Measurements from ENCODE around the gene KCTD10. TPM values are rescaled to one million over a fixed set of nuclear protein-coding genes. Genes with fewer than 3 reads are reported as not detected.

The KCTD10 gene
- total and polyA plus RNA-seq, 10 of the 15 experiments (the other 5 are each of a cell fraction or from before 2014, with no cell fraction given), result 5.6 to 52.0 (median 34.2) TPM

GRCh38 chr12:109523504-109523903, 46.4 kb upstream of the KCTD10 start (continued):
- TF ChIP-seq ZBTB40 (IDR thresholded peaks at IDR 0.05; ENCODE audit: borderline replicate concordance) (no peak), RBBP5 (conservative IDR thresholded peaks at IDR 0.05) (no peak), CHD2 (IDR thresholded peaks at IDR 0.05; ENCODE audit: borderline replicate concordance, low read depth, low read length) (no peak), NFYB (IDR thresholded peaks at IDR 0.05; ENCODE audit: insufficient read depth, low read depth, low read length) (no peak)
- TF ChIP-seq, protein P1, sequence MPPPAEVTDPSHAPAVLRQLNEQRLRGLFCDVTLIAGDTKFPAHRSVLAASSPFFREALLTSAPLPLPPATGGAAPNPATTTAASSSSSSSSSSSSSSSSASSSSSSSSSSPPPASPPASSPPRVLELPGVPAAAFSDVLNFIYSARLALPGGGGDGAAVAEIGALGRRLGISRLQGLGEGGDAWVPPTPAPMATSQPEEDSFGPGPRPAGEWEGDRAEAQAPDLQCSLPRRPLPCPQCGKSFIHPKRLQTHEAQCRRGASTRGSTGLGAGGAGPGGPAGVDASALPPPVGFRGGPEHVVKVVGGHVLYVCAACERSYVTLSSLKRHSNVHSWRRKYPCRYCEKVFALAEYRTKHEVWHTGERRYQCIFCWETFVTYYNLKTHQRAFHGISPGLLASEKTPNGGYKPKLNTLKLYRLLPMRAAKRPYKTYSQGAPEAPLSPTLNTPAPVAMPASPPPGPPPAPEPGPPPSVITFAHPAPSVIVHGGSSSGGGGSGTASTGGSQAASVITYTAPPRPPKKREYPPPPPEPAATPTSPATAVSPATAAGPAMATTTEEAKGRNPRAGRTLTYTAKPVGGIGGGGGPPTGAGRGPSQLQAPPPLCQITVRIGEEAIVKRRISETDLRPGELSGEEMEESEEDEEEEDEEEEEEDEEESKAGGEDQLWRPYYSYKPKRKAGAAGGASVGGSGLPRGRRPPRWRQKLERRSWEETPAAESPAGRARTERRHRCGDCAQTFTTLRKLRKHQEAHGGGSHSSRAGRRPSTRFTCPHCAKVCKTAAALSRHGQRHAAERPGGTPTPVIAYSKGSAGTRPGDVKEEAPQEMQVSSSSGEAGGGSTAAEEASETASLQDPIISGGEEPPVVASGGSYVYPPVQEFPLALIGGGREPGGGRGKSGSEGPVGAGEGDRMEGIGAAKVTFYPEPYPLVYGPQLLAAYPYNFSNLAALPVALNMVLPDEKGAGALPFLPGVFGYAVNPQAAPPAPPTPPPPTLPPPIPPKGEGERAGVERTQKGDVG (CRISPR knock-in tag; IDR thresholded peaks at IDR 0.05), result no peak

DNA sequence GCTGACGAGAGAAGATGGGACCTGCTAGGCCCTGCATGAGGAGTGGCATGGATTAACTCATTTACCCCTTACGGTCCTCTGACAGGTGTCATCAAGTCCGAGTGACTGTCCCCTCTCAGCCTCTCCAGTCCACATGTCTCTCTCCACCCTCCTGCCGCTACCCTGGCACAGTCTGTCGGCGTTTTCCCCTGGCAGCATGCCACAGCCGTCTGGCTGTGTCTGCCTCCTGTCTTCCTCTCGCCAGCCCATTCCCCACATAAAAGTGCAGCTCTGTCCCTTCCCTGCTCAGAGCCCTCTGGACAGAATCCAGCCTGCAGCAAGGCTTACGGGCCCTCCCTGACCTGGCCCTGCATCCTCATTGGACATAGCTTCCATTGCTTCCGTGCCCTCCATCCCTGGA, 46.0 kb upstream of the KCTD10 start:
- intact Hi-C loops (cut with micrococcal nuclease; ENCODE audit: unreplicated experiment), result no loop called here
- TF ChIP-seq, protein P2, sequence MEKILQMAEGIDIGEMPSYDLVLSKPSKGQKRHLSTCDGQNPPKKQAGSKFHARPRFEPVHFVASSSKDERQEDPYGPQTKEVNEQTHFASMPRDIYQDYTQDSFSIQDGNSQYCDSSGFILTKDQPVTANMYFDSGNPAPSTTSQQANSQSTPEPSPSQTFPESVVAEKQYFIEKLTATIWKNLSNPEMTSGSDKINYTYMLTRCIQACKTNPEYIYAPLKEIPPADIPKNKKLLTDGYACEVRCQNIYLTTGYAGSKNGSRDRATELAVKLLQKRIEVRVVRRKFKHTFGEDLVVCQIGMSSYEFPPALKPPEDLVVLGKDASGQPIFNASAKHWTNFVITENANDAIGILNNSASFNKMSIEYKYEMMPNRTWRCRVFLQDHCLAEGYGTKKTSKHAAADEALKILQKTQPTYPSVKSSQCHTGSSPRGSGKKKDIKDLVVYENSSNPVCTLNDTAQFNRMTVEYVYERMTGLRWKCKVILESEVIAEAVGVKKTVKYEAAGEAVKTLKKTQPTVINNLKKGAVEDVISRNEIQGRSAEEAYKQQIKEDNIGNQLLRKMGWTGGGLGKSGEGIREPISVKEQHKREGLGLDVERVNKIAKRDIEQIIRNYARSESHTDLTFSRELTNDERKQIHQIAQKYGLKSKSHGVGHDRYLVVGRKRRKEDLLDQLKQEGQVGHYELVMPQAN (conservative IDR thresholded peaks at IDR 0.05), result no peak
- TF ChIP-seq, protein P3, sequence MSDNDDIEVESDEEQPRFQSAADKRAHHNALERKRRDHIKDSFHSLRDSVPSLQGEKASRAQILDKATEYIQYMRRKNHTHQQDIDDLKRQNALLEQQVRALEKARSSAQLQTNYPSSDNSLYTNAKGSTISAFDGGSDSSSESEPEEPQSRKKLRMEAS (IDR thresholded peaks at IDR 0.05; ENCODE audit: low read depth, low read length), result no peak
- TF ChIP-seq PAX8 (IDR thresholded peaks at IDR 0.05) (no peak), SREBF2 (IDR thresholded peaks at IDR 0.05; ENCODE audit: low read length) (no peak), MYB (IDR thresholded peaks at IDR 0.05; ENCODE audit: borderline replicate concordance, low read depth, low read length) (no peak), IRF4 (IDR thresholded peaks at IDR 0.05; ENCODE audit: low read depth, low read length) (no peak)
- Histone ChIP-seq H4K20me1 (ENCODE audit: control insufficient read depth, insufficient read depth) (peaks cover 2% of the 10 kb centered on the region; the same call in 1 of the 2 replicates), H3K9ac (ENCODE audit: control insufficient read depth, insufficient read depth, low read length) (no peak overlapping the region), H3K79me2 (ENCODE audit: control insufficient read depth, insufficient read depth, low read length) (no peaks in the 10 kb centered on the region), H2AFZ (ENCODE audit: control insufficient read depth, low read depth, low read length) (no peak overlapping the region), H3K4me3 (no peak overlapping the region), H3K27me3 (replicated peaks in 1 of 2; ENCODE audit: control insufficient read depth in 2 of 2, insufficient read depth in 2 of 2, low read length in 1 of 2) (no peaks in the 10 kb centered on the region), H3K4me2 (ENCODE audit: control insufficient read depth, insufficient read depth) (no peak overlapping the region), H3K36me3 (ENCODE audit: control insufficient read depth in 2 of 2, insufficient read depth in 2 of 2, low read length in 1 of 2) (peaks cover 4 to 15% of the 10 kb centered on the region in 2 experiments), H3K27ac (ENCODE audit: control insufficient read depth, insufficient read depth) (no peak overlapping the region), H3K4me1 (ENCODE audit: control insufficient read depth, insufficient read depth, low read length) (no peaks in the 10 kb centered on the region), H3K9me3 (replicated peaks; ENCODE audit: control insufficient read depth, insufficient read depth, low read length) (no peaks in the 10 kb centered on the region)
- FAIRE-seq (no peak), ATAC-seq (no peak), DNase-seq (ENCODE audit: low read depth, low spot score) (no peak)
- WGBS (ENCODE audit: insufficient coverage, insufficient replicate concordance, low lambda C conversion rate, missing lambda C conversion rate), result 86% methylated on average over 8 of the region's 10 CpGs
- RAD21 ChIA-PET (ENCODE audit: unreplicated experiment), result no interaction called here
- BruUV-seq (replicated peaks), result no TSS peak
- CTCF ChIA-PET, result no interaction called here
- SMC1A ChIA-PET (ENCODE audit: uncharacterized antibody, unreplicated experiment), result no interaction called here
- in situ Hi-C loops (cut with MboI), result no loop called here
- POLR2A ChIA-PET, result no interaction called here
